ENCODE measurements around the gene LRP1B. TPM values are rescaled to one million over a fixed set of nuclear protein-coding genes. Genes with fewer than 3 reads are reported as not detected.

LRP1B gene
- total and polyA plus RNA-seq, 2 of the 8 experiments (the other 6 are each of a cell fraction or from before 2014, with no cell fraction given): 0.03 TPM; not detected in 1

- no peak for DNase-seq (ENCODE audit: low read depth in 1 of 2, low spot score in 2 of 2)
- WGBS, 2 experiments (ENCODE audit: extremely low coverage in 1 of 2, insufficient coverage in 1 of 2, insufficient read length in 1 of 2, insufficient replicate concordance in 2 of 2, low coverage in 1 of 2, low lambda C conversion rate in 2 of 2, missing lambda C conversion rate in 1 of 2): 50% methylated on average over 2 of the region's 2 CpGs; no CpG with 5 or more reads in 1 of the 2 experiments
- Histone ChIP-seq H2AK5ac (ENCODE audit: low read depth, low read length) (no peak overlapping the region), H3K4me3 (ENCODE audit: extremely low read depth in 1 of 4, insufficient read depth in 2 of 4, low read depth in 3 of 4, low read length in 4 of 4) (no peak overlapping the region), H3K56ac (replicated peaks; ENCODE audit: insufficient read length, low read depth, low read length) (no peak overlapping the region), H2BK15ac (ENCODE audit: low read length) (no peak overlapping the region), H3K14ac (ENCODE audit: insufficient read length) (no peak overlapping the region), H3K4me2 (ENCODE audit: insufficient read depth in 1 of 2, low read depth in 2 of 2, low read length in 2 of 2) (no peak overlapping the region), H3K79me1 (ENCODE audit: low read depth, low read length) (no peaks in the 10 kb centered on the region), H3K23me2 (ENCODE audit: low read depth, low read length) (no peaks in the 10 kb centered on the region; the same call in 1 of the 2 replicates), H3K27ac (ENCODE audit: low read depth, low read length) (no peak overlapping the region), H3K27me3 (replicated peaks in 1 of 4; ENCODE audit: control insufficient read depth in 3 of 4, extremely low read depth in 1 of 4, insufficient read depth in 3 of 4, low read length in 3 of 4) (no peaks in the 10 kb centered on the region), H3K36me3 (ENCODE audit: control insufficient read depth in 2 of 4, insufficient read depth in 4 of 4, low read length in 3 of 4) (no peaks in the 10 kb centered on the region), H3K4ac (replicated peaks; ENCODE audit: insufficient read length, low read depth, low read length) (no peak overlapping the region), H2BK5ac (ENCODE audit: low read depth, low read length) (no peak overlapping the region), H4K8ac (ENCODE audit: extremely low read depth, insufficient read depth, low read length) (no peak overlapping the region), H2BK20ac (ENCODE audit: low read length) (no peak overlapping the region), H4K91ac (replicated peaks; ENCODE audit: insufficient read length, low read length) (no peak overlapping the region), H3K18ac (ENCODE audit: extremely low read depth, low read length) (no peak overlapping the region), H3K23ac (ENCODE audit: insufficient read length) (no peak overlapping the region), H3K4me1 (replicated peaks in 1 of 4; ENCODE audit: control insufficient read depth in 3 of 4, insufficient read depth in 4 of 4, low read length in 3 of 4) (no peaks in the 10 kb centered on the region), H2BK120ac (replicated peaks; ENCODE audit: low read depth, low read length) (no peak overlapping the region), H2AFZ (ENCODE audit: low read length) (no peak overlapping the region), H3K79me2 (ENCODE audit: control insufficient read depth in 1 of 2, insufficient read depth in 2 of 2, low read length in 2 of 2) (no peaks in the 10 kb centered on the region), H3K9ac (replicated peaks in 1 of 4; ENCODE audit: extremely low read depth in 1 of 4, low read depth in 3 of 4, low read length in 3 of 4) (no peak overlapping the region), H4K20me1 (replicated peaks in 1 of 2; ENCODE audit: control insufficient read depth in 1 of 2, insufficient read depth in 2 of 2, low read length in 2 of 2) (no peaks in the 10 kb centered on the region), H4K5ac (ENCODE audit: insufficient read length, low read depth, low read length) (no peak overlapping the region), H3K9me3 (ENCODE audit: insufficient read depth in 2 of 2, low read depth in 1 of 2, low read length in 1 of 2) (no peaks in the 10 kb centered on the region), H2BK12ac (ENCODE audit: low read depth, low read length) (no peak overlapping the region)
- ChIA-PET POLR2A (ENCODE audit: partially characterized antibody) (no interaction called here), CTCF (ENCODE audit: partially characterized antibody) (no interaction called here)
- no peak for FAIRE-seq
- no peak for TF ChIP-seq YY1 (IDR thresholded peaks at IDR 0.05; ENCODE audit: low read depth, low read length)
- TF ChIP-seq KDM4A (IDR thresholded peaks at IDR 0.05; ENCODE audit: low read depth, low read length, severe bottlenecking): no peak
- TF ChIP-seq, protein P1, sequence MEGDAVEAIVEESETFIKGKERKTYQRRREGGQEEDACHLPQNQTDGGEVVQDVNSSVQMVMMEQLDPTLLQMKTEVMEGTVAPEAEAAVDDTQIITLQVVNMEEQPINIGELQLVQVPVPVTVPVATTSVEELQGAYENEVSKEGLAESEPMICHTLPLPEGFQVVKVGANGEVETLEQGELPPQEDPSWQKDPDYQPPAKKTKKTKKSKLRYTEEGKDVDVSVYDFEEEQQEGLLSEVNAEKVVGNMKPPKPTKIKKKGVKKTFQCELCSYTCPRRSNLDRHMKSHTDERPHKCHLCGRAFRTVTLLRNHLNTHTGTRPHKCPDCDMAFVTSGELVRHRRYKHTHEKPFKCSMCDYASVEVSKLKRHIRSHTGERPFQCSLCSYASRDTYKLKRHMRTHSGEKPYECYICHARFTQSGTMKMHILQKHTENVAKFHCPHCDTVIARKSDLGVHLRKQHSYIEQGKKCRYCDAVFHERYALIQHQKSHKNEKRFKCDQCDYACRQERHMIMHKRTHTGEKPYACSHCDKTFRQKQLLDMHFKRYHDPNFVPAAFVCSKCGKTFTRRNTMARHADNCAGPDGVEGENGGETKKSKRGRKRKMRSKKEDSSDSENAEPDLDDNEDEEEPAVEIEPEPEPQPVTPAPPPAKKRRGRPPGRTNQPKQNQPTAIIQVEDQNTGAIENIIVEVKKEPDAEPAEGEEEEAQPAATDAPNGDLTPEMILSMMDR (IDR thresholded peaks at IDR 0.05; ENCODE audit: control extremely low read depth in 1 of 3, insufficient read depth in 1 of 3, low read depth in 1 of 3, low read length in 3 of 3): no peak
- TF ChIP-seq SAP30 (IDR thresholded peaks at IDR 0.05; ENCODE audit: insufficient read depth, insufficient replicate concordance, low read length): no peak
- no peak for TF ChIP-seq KDM1A (IDR thresholded peaks at IDR 0.05; ENCODE audit: borderline replicate concordance, low read length)
- no peak for TF ChIP-seq CHD1 (IDR thresholded peaks at IDR 0.05; ENCODE audit: low read depth, low read length)
Observed at GRCh38 chr2:140791802-140792201, 1339.0 kb downstream of the LRP1B start.

Measured in H1 (cell line).